Right forelimb (tissue), 1 donor: ENCODE data around the gene MGAT5.
"Not testable (repeated sequence)": the region's sequence is repeated elsewhere in the genome, so short reads cannot be mapped to it uniquely, and the experiment has no call there.

Experiments used
- DNase-seq: peaks from one replicate; pipeline ENCODE4 v3.0.0-alpha.2; 2018

MGAT5 gene

DNA sequence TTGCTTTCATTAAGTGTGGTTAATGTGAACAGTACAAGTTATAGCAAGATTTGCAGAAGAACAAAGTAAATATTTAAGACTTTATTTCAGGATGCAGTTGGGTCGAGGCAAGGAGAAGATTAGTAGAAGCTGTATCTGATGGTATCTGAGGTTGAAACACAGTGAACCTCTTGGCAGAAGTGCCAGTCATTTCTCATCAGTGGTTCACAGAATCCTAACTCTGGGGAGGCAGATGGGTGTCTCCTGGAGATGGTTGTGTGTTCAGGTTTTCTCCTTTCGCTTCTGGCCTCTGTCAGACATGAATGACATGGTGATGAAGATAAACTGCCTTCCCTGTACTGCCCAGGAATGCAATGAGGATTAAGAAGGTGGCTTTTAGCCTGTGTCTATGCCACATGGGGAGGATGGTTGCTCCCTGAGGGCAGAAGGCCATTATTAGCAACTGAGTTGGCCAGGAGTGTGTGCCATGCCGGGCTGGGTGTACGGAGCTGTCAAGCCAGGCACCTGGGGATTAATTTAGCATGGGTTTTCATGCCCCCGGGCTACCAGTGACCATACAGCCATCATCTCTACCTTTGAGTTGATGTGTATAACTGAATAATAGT lies 28.0 kb downstream of the MGAT5 start:
- no peak for DNase-seq

DNA sequence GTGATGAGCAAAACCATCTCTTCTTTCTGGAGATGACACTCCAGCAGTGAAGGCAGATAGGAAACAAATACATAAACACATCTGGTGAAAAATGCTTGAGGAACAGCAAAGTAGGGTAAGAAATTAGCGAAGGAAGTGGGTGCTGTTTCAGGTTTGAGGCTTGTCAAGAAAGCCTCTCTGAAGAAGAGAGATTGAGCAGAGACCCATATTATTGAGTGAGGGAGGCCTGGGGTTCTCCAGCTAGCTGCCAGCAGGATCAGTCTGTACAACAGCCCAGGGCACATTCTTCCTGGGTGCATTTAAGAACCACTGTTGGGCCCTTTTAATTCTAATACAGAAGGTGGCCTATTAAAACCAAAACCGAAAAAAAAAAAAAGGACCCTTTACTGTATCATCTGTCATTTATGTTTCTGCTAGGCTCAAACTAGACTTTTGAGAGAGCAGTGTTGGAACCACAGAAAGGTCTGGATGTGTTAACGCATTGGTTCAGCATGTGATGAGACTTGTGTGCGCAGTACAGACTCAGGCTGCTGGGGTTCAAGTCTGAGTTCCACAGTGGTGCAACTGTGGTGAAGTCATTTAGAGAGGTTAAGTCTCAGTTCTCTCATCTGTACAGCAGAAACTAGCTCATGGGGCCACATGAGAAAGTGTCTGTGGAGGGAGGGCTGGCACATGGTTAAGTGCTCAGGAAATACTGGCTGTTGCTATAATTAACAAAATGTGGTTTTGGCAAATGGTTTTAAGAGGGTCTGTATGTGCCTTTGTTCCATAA lies 28.9 kb downstream of the MGAT5 start:
- no peak for DNase-seq

DNA sequence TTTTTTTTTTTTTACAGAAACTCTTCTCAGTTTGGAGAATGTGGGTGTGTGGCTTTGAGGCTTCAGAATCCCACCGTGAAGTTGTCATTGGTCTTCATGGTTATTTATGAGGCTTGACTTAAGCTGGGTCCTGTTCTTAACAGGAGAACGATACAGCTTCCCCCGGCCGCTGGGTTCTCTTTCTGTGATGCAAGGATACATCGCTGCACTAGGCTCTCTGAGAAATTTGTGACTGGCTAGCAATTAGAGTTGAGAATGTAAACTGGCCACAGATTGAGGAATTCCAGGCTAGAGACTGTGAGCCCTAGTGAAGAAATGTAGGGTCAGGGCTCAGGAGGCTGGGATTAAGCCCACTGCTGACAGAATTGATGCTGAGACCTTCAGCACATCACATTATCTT lies 29.8 kb downstream of the MGAT5 start:
- DNase-seq, result no peak

DNA sequence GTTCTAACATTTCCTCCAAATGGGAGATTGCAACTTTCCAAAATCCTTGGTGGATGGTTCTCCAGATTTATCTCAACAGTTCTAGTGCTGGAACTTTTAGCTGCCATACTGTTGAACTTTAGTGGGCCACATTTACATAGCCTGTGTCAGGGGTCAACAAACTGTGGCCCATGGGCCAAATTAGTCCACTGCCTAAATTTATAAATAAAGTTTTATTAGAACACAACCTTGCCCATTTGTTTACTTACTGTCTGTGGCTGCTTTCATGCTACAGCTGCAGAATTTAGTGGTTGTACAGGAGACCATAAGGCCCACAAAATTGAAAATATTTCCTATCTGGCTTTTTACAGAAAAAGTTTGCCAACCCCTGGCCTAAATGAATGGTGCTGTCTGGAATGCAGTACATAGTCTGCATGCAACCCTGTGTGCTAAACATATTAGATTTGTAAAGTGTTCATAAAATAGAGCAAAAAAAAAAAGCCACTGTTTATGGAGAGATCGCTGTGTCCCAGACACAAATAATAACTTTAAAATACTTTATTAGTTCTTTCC lies 30.3 kb downstream of the MGAT5 start:
- DNase-seq, result no peak

DNA sequence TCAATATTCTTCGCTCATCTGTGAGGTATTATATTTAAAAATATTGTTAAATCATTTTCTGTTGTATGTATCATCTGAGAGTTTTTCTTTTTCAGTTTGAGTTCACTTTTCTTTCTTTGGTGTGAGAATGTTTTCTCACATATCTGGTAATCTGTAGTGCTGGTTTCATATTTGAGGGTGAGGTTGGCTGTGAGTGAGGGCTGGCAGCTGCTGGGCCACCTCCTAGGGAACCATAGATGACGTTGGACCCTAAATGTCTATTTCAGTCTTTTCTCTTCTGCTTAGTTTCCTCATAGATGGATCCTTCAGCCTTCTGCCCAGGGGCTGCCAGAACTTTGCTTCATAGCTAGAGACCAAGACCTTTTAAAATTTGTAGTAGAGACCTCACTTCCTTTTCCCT lies 33.5 kb downstream of the MGAT5 start:
- DNase-seq, result no peak

DNA sequence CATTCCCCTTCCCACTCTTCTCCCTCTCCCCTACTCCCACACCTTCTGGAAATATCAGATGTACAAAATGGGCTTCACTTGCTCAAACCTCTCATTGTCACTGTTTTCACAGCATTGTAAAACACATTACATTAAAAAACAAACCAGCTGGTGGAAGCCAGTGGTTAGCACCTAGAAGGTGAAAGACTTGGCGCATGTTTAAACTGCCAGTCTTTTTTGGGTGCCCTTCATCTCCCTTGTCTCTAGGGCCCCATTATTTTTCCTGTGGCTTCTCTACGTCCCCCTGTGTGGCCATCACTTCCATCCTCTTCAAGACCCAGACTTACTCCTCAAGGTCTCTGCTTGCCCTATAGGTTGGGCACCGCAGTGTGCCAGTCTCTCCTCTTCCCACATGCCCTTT lies 34.9 kb downstream of the MGAT5 start:
- DNase-seq, result no peak

DNA sequence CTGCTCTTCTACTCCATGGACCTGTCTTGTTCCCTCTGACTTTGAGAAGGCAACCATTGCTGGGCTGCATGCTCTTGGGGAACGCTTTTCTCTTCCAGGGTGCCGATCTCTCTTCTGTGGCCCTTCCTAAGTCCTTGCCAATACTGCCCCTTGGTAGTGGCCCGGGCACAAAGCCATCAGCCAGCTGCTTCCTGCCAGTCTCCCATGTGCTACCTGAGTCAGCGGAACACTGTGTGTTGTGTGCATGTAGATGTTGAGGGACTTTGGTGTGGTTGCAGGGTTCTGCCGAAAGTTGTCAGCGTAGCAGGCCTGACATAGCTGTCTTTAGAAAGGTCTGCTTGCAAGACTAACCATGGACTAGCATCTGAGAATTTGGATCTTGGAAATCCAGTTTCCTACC lies 35.4 kb downstream of the MGAT5 start:
- no peak for DNase-seq

DNA sequence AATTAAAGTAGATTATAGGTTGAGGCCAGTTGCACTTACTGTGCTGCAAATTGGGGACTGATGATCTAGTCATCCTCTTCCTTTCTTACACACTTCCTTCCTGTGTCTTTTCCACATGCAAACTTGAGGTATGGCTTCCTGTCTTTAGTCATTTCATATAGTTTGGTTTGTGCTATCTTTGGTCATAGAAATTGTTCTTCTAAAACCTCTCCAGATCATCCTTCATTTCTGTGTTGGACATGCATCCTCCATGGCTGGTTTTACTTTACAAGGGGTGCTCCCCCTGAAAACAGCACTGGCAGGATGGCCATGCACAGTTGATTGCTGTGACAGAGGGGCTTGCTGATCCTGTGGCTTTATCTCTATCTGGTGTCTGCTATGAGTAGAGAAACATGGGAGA lies 36.5 kb downstream of the MGAT5 start:
- DNase-seq, result no peak

DNA sequence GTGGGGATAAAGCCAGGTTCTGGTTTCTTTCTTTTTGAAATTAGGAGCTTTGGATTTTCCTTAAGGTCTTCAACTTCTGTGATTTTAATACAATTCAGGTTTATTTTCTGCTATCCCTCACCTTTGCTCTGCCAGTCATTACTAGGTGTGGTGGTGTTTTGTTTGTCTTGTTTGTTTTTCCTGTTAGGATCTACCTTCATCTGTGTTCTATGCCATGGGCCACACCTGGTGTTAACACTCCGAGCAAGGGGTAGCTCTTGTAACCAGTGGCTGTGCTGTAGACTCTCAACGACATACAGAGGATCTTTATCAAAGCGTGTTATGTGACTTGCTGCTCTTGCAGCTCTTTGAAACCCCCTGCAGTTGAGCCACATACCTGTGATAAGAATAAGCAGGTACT lies 38.6 kb downstream of the MGAT5 start:
- no peak for DNase-seq

DNA sequence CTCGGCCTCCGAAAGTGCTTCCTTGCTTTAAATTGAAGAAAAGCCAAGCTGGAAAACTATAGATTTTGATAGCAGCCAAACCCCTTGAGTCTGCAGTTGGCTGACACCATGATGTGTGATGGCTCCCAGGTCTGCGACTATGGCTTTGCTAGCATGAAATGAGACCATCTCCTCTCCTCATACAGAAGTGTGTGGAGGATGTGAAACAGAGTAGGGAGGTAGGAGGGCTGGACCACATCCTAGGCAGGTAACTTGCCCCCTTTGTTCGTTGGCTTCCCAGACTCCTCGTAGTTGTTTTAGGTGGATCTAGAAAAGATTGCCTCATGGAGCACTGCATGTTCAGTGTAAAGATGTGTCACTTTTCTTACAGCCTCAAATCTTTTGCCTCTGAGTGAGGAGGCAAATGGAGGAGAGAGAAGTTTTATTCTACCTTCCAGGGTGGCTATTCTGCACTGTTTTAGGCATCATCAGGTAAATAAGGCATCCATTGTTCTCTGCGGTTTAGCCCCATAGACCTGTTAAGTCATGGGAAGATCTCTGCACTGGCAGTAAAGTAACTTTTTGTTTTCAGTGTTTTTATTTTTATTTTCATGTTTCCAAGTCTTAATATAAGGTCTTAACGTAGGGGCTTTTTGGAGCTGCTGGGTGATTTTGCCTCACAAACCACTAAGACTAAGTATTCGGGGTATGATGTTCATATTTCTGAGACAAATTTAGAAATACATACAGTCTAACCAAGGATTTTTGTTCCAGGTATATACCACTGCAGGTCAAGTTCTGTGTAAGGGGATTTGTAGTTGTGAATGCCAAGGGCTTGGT lies 40.1 kb downstream of the MGAT5 start:
- DNase-seq, result no peak

DNA sequence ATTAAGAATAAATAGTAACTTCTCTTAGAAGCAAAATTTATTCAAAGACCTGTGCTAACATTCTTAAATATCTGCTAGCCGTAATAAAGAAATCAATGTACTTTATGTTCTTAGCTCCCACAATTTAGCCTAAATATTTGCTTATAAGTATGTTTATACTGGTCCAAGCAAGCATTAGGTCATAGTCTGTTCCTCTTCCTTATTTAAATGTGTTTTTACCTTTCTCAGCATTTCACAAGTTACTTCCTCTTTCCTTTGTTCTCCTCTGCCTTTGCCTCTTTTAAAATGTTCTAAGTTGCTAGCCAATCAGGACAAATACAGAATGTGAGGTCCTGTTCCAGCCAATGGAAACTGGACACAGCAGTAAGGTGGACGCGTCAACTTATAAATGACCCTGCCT lies 40.7 kb downstream of the MGAT5 start:
- DNase-seq, result not testable (repeated sequence)

DNA sequence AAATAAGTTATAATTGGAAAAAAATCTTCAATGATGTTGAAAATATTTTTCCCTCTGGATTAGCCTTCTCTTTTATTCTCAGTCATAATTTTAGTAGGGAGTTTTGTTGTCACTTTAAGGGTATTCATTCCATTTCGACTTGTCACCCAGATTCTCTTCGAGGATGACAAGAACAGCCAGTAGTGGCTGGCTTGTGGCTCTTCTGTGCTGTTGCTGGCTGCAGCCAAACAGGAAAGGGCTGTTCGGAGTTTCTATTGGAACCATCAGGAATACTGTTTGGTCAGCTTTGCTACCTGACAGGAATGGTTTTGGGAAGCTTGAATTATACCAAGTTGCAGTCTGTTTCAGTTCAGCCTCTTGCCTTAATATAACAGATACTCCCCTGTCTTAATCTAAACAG lies 41.6 kb downstream of the MGAT5 start:
- DNase-seq, result no peak

DNA sequence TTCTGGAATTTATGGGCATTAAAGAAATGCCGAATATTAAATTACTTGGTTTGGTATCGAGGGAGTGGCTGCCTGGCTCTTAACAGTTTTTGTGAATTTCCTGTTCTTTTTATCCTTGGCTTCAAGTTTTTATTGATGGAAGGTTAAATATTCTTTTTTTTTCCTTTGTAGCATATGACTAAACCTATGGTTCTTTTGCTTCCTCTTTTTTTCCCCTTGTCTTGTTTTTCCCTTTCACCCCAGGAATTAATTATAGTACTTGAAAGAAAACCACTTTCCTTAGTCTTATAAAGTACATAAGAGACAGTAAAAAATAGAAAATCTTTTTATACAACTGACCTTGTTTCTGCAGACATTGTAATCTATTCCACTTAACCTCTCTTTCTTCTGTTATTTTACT lies 42.4 kb downstream of the MGAT5 start:
- DNase-seq, result no peak

DNA sequence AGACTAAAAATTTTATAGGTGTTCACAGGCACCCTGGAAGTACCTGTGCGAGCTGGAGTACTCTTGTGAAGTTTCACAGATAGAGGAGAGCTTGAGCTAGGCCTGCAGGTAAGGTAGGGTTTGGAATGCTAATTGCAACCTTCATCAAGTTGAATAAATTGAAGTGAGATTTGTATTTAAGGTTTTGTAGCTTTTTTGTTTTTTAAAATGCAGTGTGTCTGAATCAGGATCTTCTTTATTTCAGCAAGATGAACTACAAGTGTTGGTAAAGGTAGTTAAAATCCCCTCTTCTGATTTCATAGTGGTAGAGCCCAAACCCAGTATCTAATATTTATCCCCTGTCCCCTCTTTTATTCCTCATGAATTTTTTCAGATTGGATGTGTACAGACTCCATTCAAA lies 45.5 kb downstream of the MGAT5 start:
- DNase-seq, result no peak

DNA sequence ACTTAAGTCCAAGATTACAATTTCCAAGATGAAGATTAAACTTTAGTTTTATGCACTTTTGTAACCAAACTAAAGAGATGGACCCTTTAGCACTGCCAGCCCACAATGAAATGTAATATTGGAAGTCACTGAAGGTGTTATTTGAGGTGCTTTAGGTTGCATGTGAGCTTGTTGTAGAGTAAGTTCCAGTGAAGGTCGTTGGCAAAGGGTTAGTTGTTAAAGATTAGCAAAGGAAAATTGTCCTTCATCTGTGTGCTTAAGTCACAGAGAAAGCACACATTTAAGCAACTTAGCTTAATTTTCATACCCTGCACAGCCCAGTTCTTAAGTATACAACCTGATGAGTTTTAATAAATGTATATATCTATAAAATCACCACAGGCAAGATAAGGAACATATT lies 46.7 kb downstream of the MGAT5 start:
- no peak for DNase-seq

DNA sequence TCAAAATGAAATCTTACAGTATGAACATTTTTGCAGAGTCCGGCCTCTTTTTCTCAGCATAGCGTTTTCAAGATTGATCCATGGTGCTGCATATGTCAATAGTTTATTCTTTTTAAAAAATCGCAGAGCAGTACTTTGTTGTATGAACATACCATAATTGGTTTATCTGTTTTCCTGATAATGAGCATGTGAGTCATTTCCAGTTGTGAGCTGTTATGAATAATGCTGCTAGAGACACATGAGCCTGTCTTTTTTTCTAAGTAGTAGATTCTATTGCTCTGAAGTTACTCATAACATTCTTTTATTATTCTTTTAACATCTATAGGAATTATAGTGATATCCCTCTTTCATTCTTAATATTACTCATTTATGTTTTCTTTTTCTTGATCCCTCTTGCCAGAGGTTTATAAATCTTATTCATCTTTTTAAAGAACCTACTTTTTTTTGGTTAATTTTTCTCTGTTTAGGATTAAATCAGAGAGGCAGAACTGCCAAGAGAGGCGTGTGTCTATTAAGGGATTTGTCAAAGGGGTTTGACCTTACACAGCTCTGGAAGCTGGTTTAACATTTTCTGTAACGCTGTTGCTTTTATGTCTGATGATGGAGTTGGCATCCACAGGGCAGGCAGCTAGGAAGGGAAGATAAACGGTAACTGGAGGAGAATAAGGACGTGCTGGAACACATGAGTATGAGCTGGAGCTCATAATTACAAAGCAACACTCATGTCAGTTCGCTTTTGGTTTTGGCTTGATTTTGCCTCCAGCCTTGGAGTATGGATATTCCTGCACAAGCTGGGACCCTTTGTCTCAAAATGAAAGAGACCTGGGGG lies 47.4 kb downstream of the MGAT5 start:
- DNase-seq, result no peak

DNA sequence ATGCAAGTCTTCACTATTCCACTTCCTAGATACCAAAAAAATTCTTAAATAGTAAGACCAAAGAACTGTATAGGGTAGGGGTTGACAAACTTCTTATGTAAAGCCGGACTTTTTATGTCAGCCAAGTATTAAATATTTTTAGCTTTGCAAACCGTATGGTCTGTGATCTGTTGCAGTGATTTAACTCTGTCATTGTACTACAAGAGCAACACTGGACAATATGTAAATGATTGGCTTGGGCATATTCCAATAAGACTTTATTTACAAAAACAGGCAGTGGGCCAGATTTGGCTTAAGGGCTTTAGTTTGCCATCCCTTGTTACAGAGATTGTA lies 48.0 kb downstream of the MGAT5 start:
- DNase-seq, result no peak

DNA sequence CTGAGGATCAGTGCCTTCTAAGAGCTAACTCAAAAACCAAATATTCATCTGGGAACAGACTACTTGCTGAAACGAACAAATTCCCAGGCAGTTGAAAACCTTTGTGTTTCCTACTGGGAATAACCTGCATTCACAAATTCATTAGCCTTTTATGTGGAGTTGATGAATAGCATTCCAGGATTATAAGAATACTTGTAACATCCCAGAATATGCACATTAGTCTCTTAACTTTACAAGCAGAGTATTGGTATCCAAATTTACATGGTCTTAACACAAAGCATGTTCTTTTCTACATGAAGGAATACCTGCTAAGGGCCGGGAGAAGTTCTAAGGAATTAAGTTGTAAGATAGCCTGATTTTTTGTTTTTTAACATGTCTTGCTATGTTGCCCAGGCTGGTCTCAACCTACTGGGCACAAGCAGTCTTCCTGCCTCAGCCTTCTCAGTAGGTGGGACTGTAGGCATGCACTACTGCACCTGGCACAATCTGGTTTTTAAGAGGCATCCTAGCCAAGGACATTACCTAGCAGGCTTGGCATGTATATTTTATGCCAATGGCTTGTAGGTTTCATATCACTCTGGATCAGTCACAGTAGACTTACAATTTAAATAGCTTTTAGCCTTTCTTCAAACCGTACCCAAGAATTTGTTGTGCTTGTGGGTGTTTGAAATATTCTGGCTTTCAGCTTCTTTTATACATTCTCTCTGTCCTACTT lies 50.7 kb downstream of the MGAT5 start:
- DNase-seq, result no peak

DNA sequence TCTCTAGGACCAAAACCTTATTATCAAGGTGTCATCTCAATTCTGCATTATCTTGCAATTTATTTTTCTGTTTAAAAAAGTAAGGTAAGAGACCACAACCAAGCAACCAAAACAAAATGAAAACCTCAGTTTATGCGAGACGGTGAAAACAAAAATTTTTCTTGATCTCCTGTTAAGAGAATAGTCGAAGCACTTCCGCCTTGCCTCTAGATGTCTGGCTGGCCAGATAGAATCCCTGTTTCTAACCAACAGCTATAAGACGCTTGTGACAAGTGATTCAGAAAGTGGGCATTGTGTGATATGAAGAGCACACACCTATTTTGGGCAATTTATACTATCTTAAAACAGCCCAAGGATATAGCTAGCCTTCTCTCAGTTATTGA lies 51.2 kb downstream of the MGAT5 start:
- no peak for DNase-seq

DNA sequence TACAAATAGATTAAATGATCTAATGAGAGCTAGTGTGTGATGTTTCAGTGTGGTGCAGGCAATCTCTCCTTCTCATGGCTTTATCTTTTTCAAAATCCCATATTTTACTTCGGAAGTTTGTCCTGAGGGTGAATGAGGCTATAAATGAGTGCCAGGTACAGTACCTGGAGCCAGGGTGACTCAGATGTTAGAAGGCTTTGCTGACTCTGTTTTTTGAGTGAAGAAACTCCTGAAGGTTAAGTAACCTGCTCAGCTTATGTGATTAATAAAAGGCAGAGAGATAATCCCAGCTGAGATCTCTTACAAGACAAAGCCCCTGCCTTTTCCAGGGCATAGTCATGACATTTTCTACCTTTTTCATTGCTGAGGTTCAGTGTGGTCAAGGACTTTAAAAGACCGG lies 52.6 kb downstream of the MGAT5 start:
- DNase-seq, result no peak

DNA sequence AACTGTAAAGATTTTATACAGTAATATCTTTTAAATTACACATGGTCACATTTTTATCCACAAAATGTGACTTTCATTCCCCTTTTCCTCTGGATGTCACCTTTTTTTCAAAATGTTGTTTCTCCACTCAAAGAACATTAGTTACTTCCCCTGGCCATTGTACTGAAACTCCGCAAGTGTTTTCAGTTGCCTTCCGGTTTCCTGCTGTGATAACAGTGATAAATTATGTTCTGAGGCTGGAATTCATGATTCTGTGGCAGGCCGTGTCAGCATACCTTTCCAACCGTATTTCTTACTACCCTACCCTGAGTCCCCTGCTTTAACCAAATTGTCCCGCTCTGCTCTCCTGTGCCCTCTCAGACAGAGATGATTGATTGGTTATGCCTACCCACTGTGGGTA lies 53.5 kb downstream of the MGAT5 start:
- no peak for DNase-seq
